ENCODE measurements around the gene MEPCE. TPM values are rescaled to one million over a fixed set of nuclear protein-coding genes. Genes with fewer than 3 reads are reported as not detected.

MEPCE gene
- total and polyA plus RNA-seq, 9 of the 15 experiments (the other 6 are each of a cell fraction or from before 2014, with no cell fraction given) = 10.9 to 76.3 (median 44.1) TPM

GRCh38 chr7:100469227-100470044 is 39.8 kb downstream of the MEPCE start (continued):
- TF ChIP-seq TRIM25 (IDR thresholded peaks at IDR 0.05; ENCODE audit: borderline replicate concordance) (no peak), SMAD2 (IDR thresholded peaks at IDR 0.05; ENCODE audit: low read depth, low read length) (no peak), SMAD4 (CRISPR knock-in tag; conservative IDR thresholded peaks at IDR 0.05) (no peak), HMGN3 (IDR thresholded peaks at IDR 0.05; ENCODE audit: borderline replicate concordance, extremely low read depth, insufficient read length, low read depth, low read length) (peak; percentile 52), PPARD (CRISPR knock-in tag; IDR thresholded peaks at IDR 0.05) (no peak), HDGF (IDR thresholded peaks at IDR 0.05) (0 out of 2 replicates have a peak, but pooled peaks have one; percentile 16), ZNF253 (CRISPR knock-in tag; conservative IDR thresholded peaks at IDR 0.05) (no peak), TSC22D4 (tag; IDR thresholded peaks at IDR 0.05) (no peak), XRCC5 (IDR thresholded peaks at IDR 0.05; ENCODE audit: low read depth, low read length) (no peak), NRF1 (conservative IDR thresholded peaks at IDR 0.05 in 1 of 2, IDR thresholded peaks at IDR 0.05 in 1 of 2) (peak; percentile 70 to 72), RFX7 (CRISPR knock-in tag; IDR thresholded peaks at IDR 0.05) (no peak), GTF2F1 (IDR thresholded peaks at IDR 0.05; ENCODE audit: low read depth, low read length) (no peak), ZNF239 (CRISPR knock-in tag; IDR thresholded peaks at IDR 0.05) (no peak), RBBP5 (IDR thresholded peaks at IDR 0.05; ENCODE audit: borderline replicate concordance, insufficient read depth, low read length, poor library complexity, severe bottlenecking) (no peak), SAP30 (IDR thresholded peaks at IDR 0.05; ENCODE audit: borderline replicate concordance, insufficient read depth, low read depth, low read length, poor library complexity, severe bottlenecking) (no peak), ARID4B (CRISPR knock-in tag; IDR thresholded peaks at IDR 0.05) (no peak), ZBTB12 (CRISPR knock-in tag; IDR thresholded peaks at IDR 0.05) (no peak), RAD21 (CRISPR knock-in tag; conservative IDR thresholded peaks at IDR 0.05 in 1 of 2, IDR thresholded peaks at IDR 0.05 in 1 of 2) (peak; percentile 92 to 94), CCNT2 (IDR thresholded peaks at IDR 0.05; ENCODE audit: borderline replicate concordance, extremely low read depth, insufficient read length, low read depth, low read length) (peak; percentile 31), HDAC6 (IDR thresholded peaks at IDR 0.05; ENCODE audit: low read depth, low read length) (no peak)
